Esophagus muscularis mucosa (tissue), 4 donors: ENCODE results near the gene DARS1.

Experiments
- EP300 ChIP-seq: sonication (generic); formaldehyde crosslinking; IDR thresholded peaks from one replicate; pipeline ENCODE4 v1.6.1; 2017; ENCODE audit warnings: antibody characterized with exemption
- POLR2A ChIP-seq: fragments of 450-650 bp; IDR thresholded peaks from one replicate; pipeline ENCODE4 v1.6.1; 2017; ENCODE audit warnings: antibody characterized with exemption, moderate library complexity, mild to moderate bottlenecking, low read depth
- TF ChIP-seq, protein P1 (sequence below), 3 experiments: fragments of 200-600 bp in 2 of 3; fragments of 450-650 bp in 1 of 3; sonication (generic) in 2 of 3; IDR thresholded peaks; one replicate each; pipeline ENCODE4 v1.5.1; 2017 to 2019; ENCODE audit warnings: antibody characterized with exemption in 3 of 3, mild to moderate bottlenecking in 2 of 3, moderate library complexity in 1 of 3

DNA sequence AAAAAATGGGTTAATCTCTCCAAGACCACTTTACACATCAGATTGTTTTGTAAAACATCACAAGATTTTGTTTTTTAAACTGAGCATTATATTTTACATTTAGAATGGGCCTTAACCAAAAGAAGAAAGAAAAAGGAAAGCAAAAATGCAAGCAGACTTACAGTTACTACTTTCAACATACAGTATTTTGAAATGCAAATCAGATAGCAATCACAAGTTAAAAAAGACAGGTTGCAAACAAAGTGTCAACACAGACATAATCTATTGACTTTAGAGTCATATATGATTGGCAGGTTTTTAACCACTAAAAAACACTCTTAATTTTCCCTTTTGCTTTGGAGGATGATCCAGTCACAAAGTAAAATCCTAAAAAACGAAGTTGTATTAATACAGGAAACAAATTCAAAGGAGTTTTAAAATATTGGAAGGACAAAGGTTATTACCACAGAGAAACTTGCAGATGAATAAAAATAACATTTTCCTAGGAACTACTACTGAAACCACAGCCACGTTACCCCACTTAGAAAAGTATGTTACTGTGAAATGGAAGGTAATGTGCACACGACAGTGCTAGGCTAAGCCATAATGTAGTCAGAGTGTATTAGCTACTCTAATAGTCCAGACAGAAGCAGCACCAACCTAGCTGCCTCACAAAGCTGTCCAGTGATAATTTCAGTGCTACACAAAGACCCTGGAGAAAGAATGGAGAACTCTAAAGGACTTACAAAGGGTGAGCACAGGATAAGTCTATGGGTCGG, 22.9 kb downstream of the DARS1 start:
- TF ChIP-seq, protein P1, sequence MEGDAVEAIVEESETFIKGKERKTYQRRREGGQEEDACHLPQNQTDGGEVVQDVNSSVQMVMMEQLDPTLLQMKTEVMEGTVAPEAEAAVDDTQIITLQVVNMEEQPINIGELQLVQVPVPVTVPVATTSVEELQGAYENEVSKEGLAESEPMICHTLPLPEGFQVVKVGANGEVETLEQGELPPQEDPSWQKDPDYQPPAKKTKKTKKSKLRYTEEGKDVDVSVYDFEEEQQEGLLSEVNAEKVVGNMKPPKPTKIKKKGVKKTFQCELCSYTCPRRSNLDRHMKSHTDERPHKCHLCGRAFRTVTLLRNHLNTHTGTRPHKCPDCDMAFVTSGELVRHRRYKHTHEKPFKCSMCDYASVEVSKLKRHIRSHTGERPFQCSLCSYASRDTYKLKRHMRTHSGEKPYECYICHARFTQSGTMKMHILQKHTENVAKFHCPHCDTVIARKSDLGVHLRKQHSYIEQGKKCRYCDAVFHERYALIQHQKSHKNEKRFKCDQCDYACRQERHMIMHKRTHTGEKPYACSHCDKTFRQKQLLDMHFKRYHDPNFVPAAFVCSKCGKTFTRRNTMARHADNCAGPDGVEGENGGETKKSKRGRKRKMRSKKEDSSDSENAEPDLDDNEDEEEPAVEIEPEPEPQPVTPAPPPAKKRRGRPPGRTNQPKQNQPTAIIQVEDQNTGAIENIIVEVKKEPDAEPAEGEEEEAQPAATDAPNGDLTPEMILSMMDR (IDR thresholded peaks at IDR 0.05) = no peak
- no peak for TF ChIP-seq EP300
- TF ChIP-seq POLR2A = no peak
